ENCODE results near the gene SGSH.

The SGSH gene

GRCh38 chr17:80256034-80256350, 35.9 kb upstream of the SGSH start:
- no peak for DNase-seq
- H3K27ac ChIP-seq, result no peak overlapping the region
- H3K4me3 ChIP-seq (ENCODE audit: low read depth, low read length), result no peak overlapping the region
- TF ChIP-seq, protein P1, sequence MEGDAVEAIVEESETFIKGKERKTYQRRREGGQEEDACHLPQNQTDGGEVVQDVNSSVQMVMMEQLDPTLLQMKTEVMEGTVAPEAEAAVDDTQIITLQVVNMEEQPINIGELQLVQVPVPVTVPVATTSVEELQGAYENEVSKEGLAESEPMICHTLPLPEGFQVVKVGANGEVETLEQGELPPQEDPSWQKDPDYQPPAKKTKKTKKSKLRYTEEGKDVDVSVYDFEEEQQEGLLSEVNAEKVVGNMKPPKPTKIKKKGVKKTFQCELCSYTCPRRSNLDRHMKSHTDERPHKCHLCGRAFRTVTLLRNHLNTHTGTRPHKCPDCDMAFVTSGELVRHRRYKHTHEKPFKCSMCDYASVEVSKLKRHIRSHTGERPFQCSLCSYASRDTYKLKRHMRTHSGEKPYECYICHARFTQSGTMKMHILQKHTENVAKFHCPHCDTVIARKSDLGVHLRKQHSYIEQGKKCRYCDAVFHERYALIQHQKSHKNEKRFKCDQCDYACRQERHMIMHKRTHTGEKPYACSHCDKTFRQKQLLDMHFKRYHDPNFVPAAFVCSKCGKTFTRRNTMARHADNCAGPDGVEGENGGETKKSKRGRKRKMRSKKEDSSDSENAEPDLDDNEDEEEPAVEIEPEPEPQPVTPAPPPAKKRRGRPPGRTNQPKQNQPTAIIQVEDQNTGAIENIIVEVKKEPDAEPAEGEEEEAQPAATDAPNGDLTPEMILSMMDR (IDR thresholded peaks at IDR 0.05; ENCODE audit: low read depth, low read length), result no peak
- H3K36me3 ChIP-seq, result peaks cover 4% of the 10 kb centered on the region; the same call in 1 of the 2 replicates
- no peaks in the 10 kb centered on the region for H3K27me3 ChIP-seq (ENCODE audit: insufficient read depth, low read depth, severe bottlenecking)
- no peaks in the 10 kb centered on the region for H3K9me3 ChIP-seq (ENCODE audit: severe bottlenecking)

DNA sequence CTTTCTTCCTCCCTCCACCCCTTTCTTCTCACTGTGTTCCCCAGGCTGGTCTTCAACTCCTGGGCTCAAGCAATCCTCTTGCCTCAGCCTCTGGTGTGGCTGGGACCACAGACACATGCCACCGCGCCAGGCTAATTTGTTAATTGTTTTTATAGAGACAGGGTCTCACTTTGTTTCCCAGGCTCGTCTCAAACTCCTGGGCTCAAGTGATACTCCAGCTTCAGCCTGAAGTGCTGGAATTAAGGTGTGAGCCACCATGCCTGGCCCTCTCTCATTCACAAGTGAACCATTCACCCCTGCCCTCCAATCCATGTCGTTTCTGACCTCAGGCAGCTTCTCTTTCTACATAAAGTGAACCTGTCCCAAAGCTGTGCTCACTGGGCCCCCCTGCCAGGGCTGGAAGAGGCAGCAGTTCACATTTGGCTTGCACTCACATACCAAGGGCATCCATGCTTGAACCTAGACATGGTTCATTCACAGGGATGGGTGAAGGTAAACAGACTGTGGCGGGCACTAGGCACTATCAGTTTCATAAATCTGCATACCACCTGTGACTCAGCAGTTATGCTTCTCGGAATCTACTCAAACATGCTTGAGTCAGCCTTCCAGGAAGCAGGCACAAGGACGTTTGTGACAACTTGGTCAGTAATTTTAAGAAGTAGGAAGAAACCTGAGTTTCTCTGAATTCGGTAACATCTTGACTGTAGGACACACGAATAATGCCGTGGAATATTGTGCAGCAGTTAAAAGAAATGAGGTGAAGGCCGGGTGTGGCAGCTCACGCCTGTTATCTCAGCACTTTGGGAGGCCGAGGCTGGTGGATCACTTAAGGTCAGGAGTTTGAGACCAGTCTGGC, 34.5 kb upstream of the SGSH start:
- H3K27ac ChIP-seq, result no peak overlapping the region
- H3K4me3 ChIP-seq (ENCODE audit: low read depth, low read length), result no peak overlapping the region
- DNase-seq, result no peak

DNA sequence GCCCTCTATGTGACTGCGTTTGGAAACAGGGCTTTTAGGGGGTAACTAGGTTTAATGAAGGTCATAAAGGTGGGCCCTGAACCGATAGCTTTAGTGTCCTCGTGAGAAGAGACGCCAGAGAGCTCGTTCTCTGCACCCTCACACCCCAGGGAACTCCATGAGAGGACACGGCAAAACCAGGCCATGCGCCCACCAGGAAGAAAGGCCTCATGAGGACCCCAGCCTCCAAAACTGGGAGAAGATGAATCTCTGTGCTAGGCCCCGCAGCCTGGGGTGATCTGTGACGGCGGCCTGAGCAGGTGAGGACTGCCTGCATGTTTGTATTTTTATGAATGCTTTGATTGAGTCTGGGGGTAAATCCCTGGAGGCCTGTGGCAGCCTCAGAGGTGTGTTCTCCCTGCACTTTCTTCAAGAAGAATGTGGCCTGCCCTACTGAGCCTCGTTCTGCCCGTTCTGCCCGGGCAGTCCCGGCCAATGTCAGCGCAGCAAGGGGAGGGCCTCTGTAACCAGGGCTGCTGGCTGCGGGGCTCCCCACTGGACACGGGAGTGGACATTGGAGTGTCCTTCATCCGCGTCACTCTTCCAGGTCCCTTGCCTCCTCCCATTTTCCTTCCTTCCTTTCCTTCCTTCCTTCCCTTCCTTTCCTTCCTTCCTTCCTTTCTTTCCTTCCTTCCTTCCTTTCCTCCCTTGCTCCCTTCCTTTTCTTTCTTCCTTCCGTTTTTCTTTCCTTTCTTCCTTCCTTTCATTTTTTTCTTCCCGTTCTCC, 33.7 kb upstream of the SGSH start:
- DNase-seq, result no peak
- Histone ChIP-seq H3K27me3 (ENCODE audit: insufficient read depth, low read depth, severe bottlenecking) (no peaks in the 10 kb centered on the region), H3K9me3 (ENCODE audit: severe bottlenecking) (no peaks in the 10 kb centered on the region), H3K4me3 (ENCODE audit: low read depth, low read length) (no peak overlapping the region), H3K27ac (no peak overlapping the region), H3K36me3 (peaks cover 3% of the 10 kb centered on the region; the same call in 1 of the 2 replicates)
- TF ChIP-seq, protein P1 (IDR thresholded peaks at IDR 0.05; ENCODE audit: low read depth, low read length), result no peak

More for the DNA sequence above, 34.5 kb upstream of the SGSH start:
- H3K27me3 ChIP-seq (ENCODE audit: insufficient read depth, low read depth, severe bottlenecking), result no peaks in the 10 kb centered on the region
- no peaks in the 10 kb centered on the region for H3K9me3 ChIP-seq (ENCODE audit: severe bottlenecking)
- TF ChIP-seq, protein P1 (IDR thresholded peaks at IDR 0.05; ENCODE audit: low read depth, low read length), result no peak
- peaks cover 3% of the 10 kb centered on the region; the same call in 1 of the 2 replicates for H3K36me3 ChIP-seq

DNA sequence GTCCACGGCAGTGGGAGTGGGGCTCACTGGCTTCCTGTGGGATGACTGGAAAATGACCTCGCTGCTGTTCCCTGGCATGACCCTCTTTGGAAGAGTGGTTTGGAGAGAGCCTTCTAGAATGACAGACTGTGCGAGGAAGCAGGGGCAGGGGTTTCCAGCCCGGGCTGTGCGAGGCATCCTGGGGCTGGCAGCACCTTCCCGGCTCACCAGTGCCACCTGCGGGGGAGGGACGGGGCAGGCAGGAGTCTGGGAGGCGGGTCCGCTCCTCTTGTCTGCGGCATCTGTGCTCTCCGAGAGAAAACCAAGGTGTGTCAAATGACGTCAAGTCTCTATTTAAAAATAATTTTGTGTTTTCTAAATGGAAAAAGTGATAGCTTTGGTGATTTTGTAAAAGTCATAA, 32.7 kb upstream of the SGSH start:
- Histone ChIP-seq H3K27me3 (ENCODE audit: insufficient read depth, low read depth, severe bottlenecking) (no peaks in the 10 kb centered on the region), H3K9me3 (ENCODE audit: severe bottlenecking) (no peaks in the 10 kb centered on the region), H3K4me3 (ENCODE audit: low read depth, low read length) (no peak overlapping the region), H3K27ac (no peak overlapping the region), H3K36me3 (peaks cover 3% of the 10 kb centered on the region; the same call in 1 of the 2 replicates)
- DNase-seq, result peak; percentile 92
- TF ChIP-seq, protein P1 (IDR thresholded peaks at IDR 0.05; ENCODE audit: low read depth, low read length), result peak; percentile 90

DNA sequence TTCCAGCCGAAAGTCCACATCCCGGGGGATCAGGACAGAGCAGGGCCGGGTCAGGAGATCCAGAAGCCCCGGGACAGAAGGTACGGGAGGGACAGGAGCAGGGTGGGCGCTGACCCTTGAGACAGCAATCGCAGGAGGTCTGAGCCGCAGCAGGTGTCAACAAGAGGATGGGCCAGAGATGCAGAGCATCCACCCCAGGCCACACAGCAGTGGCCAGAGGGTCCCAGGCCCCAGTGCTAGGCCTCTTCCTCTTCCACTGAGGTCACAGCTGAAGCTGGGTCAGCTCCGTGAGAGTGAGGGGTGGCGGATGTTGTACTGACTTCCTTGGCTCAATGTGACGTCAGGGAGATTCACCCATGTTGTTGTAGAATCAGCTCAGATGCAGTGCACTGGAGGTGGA, 31.8 kb upstream of the SGSH start:
- peaks cover 3% of the 10 kb centered on the region; the same call in 1 of the 2 replicates for H3K36me3 ChIP-seq
- no peak for DNase-seq
- H3K9me3 ChIP-seq (ENCODE audit: severe bottlenecking), result no peaks in the 10 kb centered on the region
- TF ChIP-seq, protein P1 (IDR thresholded peaks at IDR 0.05; ENCODE audit: low read depth, low read length), result no peak
- no peak overlapping the region for H3K27ac ChIP-seq
- H3K27me3 ChIP-seq (ENCODE audit: insufficient read depth, low read depth, severe bottlenecking), result no peaks in the 10 kb centered on the region
- H3K4me3 ChIP-seq (ENCODE audit: low read depth, low read length), result no peak overlapping the region
